Fibroblast of skin of right biceps (primary cell): Measurements from ENCODE around the gene KRT32.
A peak's percentile ranks its signal among the peaks of the same experiment; 100 is the strongest.
"Not testable (repeated sequence)": the region's sequence is repeated elsewhere in the genome, so short reads cannot be mapped to it uniquely, and the experiment has no call there.

Experiments used
- DNase-seq: peaks from one replicate; pipeline ENCODE4 v3.0.0-alpha.2; 2013

The KRT32 gene

DNA sequence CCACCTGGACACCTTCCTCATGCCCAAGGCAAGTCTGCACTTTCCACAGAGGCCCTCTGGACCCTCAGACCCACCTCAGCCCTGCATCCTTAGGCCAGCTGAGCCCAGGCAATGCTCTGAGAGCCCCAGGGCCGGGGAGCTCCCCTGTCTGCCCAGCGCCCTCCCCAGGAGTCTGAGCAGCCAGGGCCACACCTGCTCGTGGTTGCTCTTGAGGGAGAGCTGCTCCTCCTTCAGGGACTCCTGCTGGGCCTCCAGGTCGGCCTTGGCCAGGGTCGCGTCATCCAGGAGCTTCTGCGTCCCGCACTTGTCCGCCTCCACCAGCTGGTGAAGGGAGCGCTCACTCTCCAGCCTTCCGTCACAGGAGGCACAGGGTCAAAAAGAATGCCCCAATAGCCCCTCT, 44.6 kb downstream of the KRT32 start:
- not testable (repeated sequence) for DNase-seq

DNA sequence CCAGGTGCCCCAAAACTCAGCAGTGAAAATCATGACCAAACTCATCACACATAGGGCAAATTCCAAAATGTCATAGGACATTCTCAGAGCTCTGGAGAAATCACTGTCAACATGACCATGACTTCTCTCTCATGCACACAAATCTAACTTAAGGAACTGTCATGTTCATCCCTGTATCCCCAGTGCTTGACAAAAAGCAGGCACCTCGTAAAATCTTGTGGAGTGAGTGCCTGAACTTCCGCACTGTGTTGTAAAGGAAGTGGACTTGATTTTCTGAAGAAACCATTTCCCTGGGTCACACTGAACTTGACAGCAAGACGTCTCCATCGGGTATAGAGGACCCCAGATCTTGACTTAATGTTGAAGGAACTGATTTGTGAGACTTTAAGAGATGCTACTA, 45.6 kb downstream of the KRT32 start:
- DNase-seq = no peak

DNA sequence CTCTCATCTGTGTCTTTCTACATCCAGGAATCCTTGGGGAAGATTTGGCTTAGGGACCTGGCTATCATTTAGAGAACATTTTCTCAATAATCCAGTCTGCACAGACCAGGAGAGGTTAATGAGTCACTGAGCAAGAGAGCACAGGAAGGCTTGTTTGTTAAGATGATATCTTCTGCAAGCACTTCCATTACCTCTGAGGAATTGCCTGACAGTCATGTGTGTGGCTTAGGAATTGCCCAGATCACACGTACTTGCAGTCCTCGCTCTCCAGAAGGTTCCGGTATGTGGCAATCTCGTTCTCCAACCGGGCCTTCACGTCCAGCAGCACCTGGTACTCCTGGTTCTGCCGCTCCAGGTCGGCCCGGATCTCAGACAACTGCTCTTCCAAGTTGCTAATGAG, 46.1 kb downstream of the KRT32 start:
- peak; percentile 54 for DNase-seq

DNA sequence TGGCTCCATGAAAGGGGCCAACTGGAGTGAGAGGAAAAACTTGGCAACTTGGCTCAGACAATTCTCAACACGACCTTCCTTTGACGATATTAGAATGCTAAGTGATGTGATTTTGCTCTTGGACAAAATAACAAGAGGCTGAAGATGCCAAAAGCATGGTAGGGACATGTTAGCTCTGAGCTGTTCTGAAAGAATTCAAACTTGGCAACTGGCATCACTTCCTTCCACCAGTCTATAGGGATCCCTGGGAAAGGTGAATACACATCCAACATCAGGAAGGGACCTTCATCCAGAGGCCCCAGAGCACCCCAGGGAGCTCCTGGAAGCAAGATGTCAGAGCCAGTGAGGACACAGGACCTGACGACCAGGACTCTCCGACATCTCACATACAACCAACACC, 47.1 kb downstream of the KRT32 start:
- peak; percentile 30 for DNase-seq

DNA sequence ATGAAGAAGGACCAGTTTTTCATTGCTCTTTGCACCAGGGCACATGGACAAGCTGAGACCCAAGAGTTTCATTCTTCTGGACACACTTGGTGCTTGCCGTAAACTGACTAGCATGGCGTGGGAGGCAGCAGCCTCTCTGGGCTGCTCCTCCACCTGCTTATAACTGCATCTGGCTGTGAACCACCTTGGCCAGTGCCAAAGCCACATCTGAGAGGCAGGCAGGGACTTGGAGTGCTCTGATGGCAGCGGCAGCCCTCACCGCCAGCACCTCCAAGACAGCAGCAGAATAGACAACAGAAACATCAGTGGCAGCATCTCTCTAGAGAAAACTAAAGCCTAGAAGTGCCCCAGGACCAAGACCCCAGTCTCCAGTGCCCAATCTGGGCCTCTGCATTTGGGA, 47.5 kb downstream of the KRT32 start:
- no peak for DNase-seq

DNA sequence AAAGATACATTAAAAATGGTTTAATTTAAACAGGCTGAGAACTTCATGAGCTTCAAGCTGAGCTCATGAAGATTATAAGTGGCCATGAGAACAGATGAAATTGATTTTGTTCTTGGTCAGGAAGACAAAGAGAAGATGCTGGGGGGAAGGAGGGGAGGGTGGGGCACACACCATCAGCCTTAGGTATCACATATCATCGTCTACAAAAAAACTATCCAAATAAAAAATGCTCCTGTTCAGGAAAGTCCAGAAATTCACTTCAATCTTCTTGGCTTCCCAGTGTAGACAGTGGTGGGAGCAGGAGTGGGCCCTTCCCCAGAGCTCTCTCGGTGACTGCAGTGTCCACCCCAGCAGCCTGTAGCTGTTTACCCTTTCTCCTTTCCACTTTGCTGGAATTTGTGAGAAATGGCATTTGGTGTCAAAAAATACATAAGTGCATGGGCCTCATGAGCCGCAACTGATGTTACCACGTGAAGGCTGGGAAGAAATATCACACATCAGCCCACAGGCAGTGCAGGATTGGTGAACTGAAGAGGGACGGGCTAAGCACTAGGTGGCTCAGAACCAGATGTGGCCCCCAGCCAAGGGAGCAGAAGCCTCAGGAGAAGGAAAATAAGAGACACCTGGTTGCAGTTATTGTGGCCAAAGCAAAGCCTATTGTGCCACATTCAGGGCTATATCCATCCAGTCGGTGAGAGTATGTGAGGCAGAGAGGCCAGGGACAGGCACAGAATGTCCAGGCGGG, 48.9 kb downstream of the KRT32 start:
- DNase-seq = no peak

DNA sequence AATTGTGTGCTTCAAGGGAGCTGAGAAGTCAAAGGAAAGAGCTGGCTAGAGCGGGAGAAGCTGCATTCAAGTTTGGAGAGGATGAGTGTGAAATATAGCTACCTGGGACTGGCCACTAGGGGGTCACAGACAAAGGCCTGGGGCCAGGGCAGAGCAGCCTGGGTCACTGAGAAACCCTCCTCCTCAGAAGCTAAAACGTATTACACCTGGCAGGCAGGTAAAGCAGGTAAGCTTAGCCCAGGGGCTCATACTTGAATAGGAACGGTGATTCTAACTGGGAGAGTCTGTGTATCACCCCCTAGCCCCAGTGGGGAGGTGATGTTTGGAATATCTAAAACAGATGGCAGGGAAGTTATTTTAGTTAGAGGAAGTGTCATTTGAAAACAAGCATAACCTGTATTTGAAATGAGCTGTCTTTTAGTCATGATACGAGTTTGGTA, 49.6 kb downstream of the KRT32 start:
- peak; percentile 29 for DNase-seq

DNA sequence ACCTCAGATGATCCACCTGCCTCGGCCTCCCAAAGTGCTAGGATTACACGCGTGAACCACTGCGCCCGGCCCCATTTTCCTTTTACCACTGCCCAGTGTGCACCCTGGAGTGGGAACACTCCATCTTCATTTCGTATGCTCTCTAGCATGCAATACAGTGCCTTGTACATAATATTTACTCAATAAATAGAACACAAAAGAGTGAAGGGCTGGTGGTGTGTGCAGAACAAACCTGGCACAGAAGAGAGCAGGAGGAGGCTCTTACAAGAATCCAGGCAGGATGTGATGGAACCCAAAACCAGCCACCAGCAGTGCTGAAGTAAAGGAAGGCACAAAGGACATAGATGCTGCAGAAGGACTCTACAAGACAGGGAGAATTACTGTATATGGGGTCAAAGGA, 50.1 kb downstream of the KRT32 start:
- no peak for DNase-seq

DNA sequence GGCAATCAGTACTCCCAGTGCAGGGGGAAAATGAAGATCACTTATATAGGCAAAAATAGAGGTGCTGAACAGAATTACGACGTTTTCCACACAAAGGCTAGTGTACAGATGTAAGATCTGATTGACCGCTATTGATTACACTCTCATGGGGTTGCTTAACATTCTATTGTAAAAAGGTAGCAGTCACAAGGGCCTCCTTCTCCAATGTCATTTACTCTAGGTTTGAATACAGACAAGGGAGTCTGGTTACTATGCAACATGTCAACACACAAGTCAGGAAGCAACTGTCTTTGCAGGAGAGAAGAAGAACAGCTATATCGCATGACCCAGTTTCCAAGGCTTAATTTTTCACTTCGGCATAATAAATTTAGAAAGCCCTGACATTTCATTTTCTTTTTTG, 50.7 kb downstream of the KRT32 start:
- DNase-seq = no peak

DNA sequence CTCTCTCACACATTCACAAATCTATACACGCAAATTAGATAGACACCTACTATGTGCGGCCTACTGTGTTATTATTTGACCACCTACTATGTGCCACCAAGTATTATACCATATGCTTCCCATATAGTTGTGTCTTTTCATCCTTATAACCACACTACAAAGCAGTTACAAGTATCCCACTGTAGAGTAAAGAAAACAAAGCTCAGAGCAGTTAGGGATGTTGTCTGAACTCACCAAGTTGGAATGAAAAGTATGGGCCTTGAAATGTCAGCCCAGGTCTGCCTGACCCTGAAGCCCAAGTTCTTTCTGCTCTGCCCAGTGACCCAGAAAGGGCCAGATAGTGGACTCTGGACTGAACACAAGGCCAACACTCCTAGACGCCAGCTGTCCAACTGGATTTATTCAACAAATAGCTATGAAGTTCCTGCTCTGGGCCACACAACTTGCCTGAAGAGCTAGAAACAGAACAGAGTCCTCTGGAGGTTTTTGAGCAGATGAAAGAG, 51.3 kb downstream of the KRT32 start:
- DNase-seq = peak; percentile 35

DNA sequence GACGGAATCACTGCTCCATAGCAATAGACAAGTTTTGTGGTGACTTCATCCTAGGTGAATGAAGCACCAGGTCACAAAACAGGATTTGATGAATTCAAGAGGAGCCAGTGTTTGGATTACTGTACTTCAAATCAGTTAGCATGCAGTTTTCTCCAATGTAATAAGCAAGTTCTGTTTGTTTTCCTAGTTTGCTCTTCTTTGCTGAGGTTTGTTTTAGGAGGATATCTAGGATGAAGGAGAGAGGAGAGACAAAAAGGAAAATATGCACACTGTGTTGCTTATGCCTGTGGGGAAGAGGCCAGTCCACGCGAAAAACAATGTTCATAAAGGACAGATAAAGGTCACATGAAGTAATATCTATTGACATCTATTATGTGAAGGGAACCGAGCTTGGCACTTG, 51.8 kb downstream of the KRT32 start:
- DNase-seq = no peak

DNA sequence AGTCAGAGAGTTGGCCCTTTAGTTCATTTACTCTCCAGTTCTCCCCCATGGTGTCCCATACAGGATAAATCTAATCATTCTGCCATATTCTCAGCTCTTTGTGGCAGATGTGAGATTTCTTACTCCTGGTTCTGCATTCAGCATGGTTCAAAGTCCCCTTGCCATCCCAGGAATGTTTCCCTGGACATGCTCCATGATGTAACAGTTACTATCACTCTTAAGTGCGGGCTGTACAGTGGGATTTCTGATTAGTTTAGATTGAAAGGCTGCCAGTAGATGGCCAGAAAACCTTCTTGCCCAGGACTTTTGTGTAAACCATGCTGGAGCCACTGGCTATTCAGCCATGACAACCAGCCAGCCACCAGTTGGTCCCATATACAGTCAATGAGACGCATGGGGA, 53.2 kb downstream of the KRT32 start:
- DNase-seq = no peak

DNA sequence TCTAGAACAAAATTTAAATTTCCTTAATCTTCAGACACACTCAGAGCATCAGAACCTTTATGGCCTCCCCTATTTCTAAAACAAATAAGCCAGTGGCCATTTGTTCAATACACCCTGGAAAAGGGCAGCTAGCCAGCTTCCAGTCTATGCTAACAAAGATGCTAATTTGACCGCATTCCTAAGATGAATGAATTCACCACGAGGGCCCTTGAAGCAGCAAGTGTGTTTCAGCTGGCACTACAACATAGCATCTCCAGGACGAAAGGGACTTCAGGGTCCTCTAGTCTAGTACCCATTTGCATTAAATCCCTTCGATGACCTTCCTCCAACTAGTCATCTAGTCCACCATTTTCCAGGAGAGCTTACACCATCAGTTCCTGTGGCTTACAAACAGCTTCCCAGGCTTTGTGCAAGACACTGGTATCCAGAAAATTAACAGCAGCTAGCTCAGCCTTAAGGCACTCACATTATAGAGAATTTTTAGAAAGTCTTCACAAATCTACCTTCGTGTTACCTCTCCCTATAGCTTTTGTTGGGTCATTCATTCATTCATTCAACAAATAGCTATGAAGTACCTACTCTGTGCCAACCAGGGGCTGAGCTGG, 53.7 kb downstream of the KRT32 start:
- peak; percentile 24 for DNase-seq

DNA sequence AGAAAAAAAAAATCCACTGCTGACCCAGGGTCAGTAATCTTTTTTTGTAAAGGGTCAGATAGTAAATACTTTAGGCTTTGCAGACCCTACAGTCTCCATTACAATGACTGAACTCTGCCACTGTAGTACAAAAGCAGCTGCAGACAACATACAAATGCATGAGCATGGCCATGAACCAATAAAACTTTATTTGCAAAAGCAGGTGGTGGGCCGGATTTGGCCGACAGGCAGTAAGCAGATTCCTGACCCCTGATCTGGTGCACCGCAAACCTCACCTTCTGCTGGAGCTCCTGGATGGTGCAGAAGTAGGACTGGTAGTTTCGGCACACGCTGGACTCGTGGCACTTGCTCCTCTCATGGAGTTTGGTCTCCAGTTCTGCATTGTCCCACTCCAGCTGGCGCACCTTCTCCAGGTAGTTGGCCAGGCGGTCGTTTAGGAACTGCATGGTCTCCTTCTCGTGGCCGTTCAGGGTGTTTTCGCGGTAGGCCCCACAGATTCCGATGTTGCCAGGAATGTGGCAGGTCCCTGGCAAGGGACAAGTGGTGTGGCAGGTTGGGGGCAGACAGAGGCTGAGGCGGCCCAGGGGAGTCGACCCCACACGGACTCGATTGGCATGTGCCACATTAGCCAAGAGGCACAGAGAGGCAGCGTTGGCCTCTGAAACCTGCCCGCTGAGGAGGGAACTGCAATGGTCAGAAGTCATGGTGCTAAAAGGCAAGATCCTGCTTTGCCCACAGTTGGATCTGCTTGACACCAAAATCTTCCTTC, 55.9 kb downstream of the KRT32 start:
- no peak for DNase-seq
